Tibial nerve (tissue), 4 donors: ENCODE data around the gene SAFB. TPM values are rescaled to one million over a fixed set of nuclear protein-coding genes. Genes with fewer than 3 reads are reported as not detected.
A peak's percentile ranks its signal among the peaks of the same experiment; 100 is the strongest.

ENCODE experiments used
- DNase-seq, 2 donors: peaks; one replicate each; pipeline ENCODE4 v3.0.0-alpha.2; 2019; ENCODE audit warnings: low spot score in 2 of 2
- H3K27ac ChIP-seq, 4 donors: fragments of 200-600 bp; sonication (generic) in 3 of 4; one replicate each; pipeline ENCODE4 v1.5.1; 2017 to 2019; ENCODE audit warnings: mild to moderate bottlenecking in 1 of 4
- H3K27me3 ChIP-seq, 2 donors: fragments of 200-600 bp; sonication (generic) in 1 of 2; one replicate each; pipeline versions ENCODE4 v1.5.1 to v1.6.0; 2017 to 2019
- H3K36me3 ChIP-seq, 3 donors: fragments of 200-600 bp; sonication (generic); one replicate each; pipeline ENCODE4 v1.5.1; 2018 to 2019
- H3K4me1 ChIP-seq, 4 donors: fragments of 200-600 bp; sonication (generic) in 3 of 4; one replicate each; pipeline ENCODE4 v1.5.1; 2017 to 2019
- H3K4me3 ChIP-seq, 4 donors: fragments of 200-600 bp; sonication (generic) in 3 of 4; one replicate each; pipeline ENCODE4 v1.5.1; 2017 to 2019; ENCODE audit warnings: mild to moderate bottlenecking in 1 of 4, moderate library complexity in 1 of 4
- H3K9me3 ChIP-seq, 4 donors: fragments of 200-600 bp; sonication (generic) in 3 of 4; one replicate each; pipeline ENCODE4 v1.5.1; 2017 to 2019
- EP300 ChIP-seq, 2 donors: sonication (generic); formaldehyde crosslinking; IDR thresholded peaks; one replicate each; pipeline ENCODE4 v1.6.1; 2017; ENCODE audit warnings: antibody characterized with exemption in 2 of 2, mild to moderate bottlenecking in 1 of 2
- POLR2A ChIP-seq, 2 donors: fragments of 450-650 bp; IDR thresholded peaks; one replicate each; pipeline ENCODE4 v1.6.1; 2017; ENCODE audit warnings: antibody characterized with exemption in 2 of 2, mild to moderate bottlenecking in 2 of 2, moderate library complexity in 2 of 2
- WGBS, 2 donors: methylation state at CpG; one replicate each; pipeline ENCODE4 v1.1.5; 2018; 5-methylcytosine and 5-hydroxymethylcytosine counted together
- total RNA-seq, 4 donors: library from RNA; depleted of rRNA; stranded (reverse); fragments of >200 nt; gene quantifications; one replicate each; pipeline ENCODE4 v1.1.0, GENCODE V29; 2016
- TF ChIP-seq, protein P1 (sequence below), 5 experiments: fragments of 200-600 bp in 3 of 5; fragments of 450-650 bp in 2 of 5; sonication (generic) in 3 of 5; IDR thresholded peaks; one replicate each; pipeline ENCODE4 v1.5.1; 2016 to 2019; ENCODE audit warnings: antibody characterized with exemption in 5 of 5, mild to moderate bottlenecking in 3 of 5, moderate library complexity in 2 of 5

SAFB gene
- total RNA-seq, 4 donors from 2014 or later, result 121 to 252 (median 129) TPM

DNA sequence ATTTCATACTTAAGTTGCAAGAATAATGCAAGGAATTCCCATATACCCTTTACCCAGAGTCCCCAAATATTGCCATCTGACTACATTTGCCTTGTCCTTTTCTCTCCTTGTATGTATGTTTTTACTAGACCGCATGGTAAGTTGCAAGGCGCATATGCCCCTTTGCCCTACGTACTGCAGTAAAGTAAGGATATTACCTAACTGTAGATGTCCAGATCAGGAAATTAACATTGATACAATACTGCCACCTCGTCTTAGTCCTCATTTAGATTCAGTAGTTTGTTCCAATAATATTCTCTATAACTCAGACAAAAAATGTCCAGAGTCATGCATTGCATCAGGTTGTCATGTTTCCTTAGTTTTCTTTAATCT is 9.3 kb downstream of the SAFB start:
- Histone ChIP-seq H3K4me3 (no peak overlapping the region), H3K27me3 (no peaks in the 10 kb centered on the region), H3K36me3 (peaks cover 0 to 26% (median 11%) of the 10 kb centered on the region in 3 donors), H3K9me3 (no peaks in the 10 kb centered on the region), H3K27ac (peak overlapping the region in 3 of 4 donors; percentile 17 to 81 (median 64)), H3K4me1 (peaks cover 0 to 77% (median 46%) of the 10 kb centered on the region in 4 donors)
- DNase-seq, result no peak
- TF ChIP-seq POLR2A (IDR thresholded peaks at IDR 0.05) (no peak), EP300 (IDR thresholded peaks at IDR 0.05) (no peak)
- TF ChIP-seq, protein P1, sequence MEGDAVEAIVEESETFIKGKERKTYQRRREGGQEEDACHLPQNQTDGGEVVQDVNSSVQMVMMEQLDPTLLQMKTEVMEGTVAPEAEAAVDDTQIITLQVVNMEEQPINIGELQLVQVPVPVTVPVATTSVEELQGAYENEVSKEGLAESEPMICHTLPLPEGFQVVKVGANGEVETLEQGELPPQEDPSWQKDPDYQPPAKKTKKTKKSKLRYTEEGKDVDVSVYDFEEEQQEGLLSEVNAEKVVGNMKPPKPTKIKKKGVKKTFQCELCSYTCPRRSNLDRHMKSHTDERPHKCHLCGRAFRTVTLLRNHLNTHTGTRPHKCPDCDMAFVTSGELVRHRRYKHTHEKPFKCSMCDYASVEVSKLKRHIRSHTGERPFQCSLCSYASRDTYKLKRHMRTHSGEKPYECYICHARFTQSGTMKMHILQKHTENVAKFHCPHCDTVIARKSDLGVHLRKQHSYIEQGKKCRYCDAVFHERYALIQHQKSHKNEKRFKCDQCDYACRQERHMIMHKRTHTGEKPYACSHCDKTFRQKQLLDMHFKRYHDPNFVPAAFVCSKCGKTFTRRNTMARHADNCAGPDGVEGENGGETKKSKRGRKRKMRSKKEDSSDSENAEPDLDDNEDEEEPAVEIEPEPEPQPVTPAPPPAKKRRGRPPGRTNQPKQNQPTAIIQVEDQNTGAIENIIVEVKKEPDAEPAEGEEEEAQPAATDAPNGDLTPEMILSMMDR (IDR thresholded peaks at IDR 0.05), result no peak
- 67 to 82% methylated on average over 4 of the region's 4 CpGs for WGBS, 2 donors

DNA sequence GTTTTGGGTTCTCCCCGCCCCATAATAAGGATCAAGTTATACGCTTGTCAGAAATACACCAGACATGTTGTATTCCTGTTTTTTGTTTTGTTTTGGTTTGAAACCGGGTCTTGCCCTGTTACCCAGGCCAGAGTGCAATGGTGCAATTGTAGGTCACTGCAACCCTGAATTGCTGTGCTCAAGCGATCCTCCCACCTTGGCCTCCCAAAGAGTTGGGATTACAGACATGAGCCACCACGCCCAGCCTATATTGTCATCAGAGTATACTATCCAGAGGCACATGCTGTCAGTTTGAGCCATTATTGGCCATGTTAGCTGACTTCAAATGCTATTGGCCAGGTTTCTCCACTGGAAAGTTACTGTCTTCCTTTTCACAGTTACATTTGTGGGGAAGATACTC is 9.8 kb downstream of the SAFB start:
- no peaks in the 10 kb centered on the region for H3K27me3 ChIP-seq
- peak overlapping the region in 2 of 4 donors; percentile 20 to 39 for H3K27ac ChIP-seq
- H3K36me3 ChIP-seq, result peaks cover 0 to 22% (median 7%) of the 10 kb centered on the region in 3 donors
- peaks cover 0 to 77% (median 43%) of the 10 kb centered on the region in 4 donors for H3K4me1 ChIP-seq
- H3K9me3 ChIP-seq, result no peaks in the 10 kb centered on the region
- H3K4me3 ChIP-seq, result no peak overlapping the region
- TF ChIP-seq EP300 (IDR thresholded peaks at IDR 0.05), result no peak
- TF ChIP-seq, protein P1 (IDR thresholded peaks at IDR 0.05), result no peak
- no peak for TF ChIP-seq POLR2A (IDR thresholded peaks at IDR 0.05)
- WGBS, 2 donors, result 68 to 69% methylated on average over 5 of the region's 5 CpGs
- no peak for DNase-seq

DNA sequence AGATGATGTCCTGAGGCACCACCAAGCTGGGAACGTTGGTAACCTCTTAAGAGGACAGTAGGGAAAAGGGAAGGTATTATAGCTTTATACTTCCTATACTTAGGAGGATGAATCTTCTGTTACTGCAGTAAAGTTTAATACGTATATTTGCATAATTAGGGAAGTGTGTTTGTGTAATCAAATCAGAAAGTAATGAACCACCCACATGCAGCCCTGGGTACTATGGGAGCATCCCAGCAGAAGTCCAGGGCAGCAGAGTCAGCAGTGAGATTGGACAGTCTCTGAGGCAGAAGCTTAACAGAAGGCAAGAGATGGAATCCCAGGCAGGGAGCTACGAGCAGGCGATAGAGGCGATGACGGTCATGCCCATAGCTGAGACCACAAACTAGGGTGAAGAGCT is 12.5 kb downstream of the SAFB start:
- no peak for DNase-seq
- TF ChIP-seq POLR2A (IDR thresholded peaks at IDR 0.05), result no peak
- TF ChIP-seq, protein P1 (IDR thresholded peaks at IDR 0.05), result no peak
- no peak for TF ChIP-seq EP300 (IDR thresholded peaks at IDR 0.05)
- no peaks in the 10 kb centered on the region for H3K36me3 ChIP-seq
- no peaks in the 10 kb centered on the region for H3K27me3 ChIP-seq
- no peak overlapping the region for H3K4me3 ChIP-seq
- peaks cover 0 to 57% (median 27%) of the 10 kb centered on the region in 4 donors for H3K4me1 ChIP-seq
- no peaks in the 10 kb centered on the region for H3K9me3 ChIP-seq
- WGBS, 2 donors, result 79 to 89% methylated on average over 6 of the region's 6 CpGs
- no peak overlapping the region for H3K27ac ChIP-seq

- peaks cover 0 to 37% (median 2%) of the 10 kb centered on the region in 4 donors for H3K4me1 ChIP-seq
- H3K27me3 ChIP-seq, result no peaks in the 10 kb centered on the region
- H3K36me3 ChIP-seq, result peaks cover 0 to 13% (median 0%) of the 10 kb centered on the region in 3 donors
- no peak overlapping the region for H3K27ac ChIP-seq
- WGBS, 2 donors, result 59 to 66% methylated on average over 1 of the region's 1 CpG
- no peak overlapping the region for H3K4me3 ChIP-seq
- H3K9me3 ChIP-seq, result no peaks in the 10 kb centered on the region
- DNase-seq, result no peak
- TF ChIP-seq POLR2A (IDR thresholded peaks at IDR 0.05), result no peak
- TF ChIP-seq EP300 (IDR thresholded peaks at IDR 0.05), result no peak
- TF ChIP-seq, protein P1 (IDR thresholded peaks at IDR 0.05), result no peak
Observed at GRCh38 chr19:5637971-5638370, 15.1 kb downstream of the SAFB start.

- peaks cover 0 to 18% (median 0%) of the 10 kb centered on the region in 4 donors for H3K4me1 ChIP-seq
Observed at GRCh38 chr19:5641171-5641570, 18.3 kb downstream of the SAFB start.

More at GRCh38 chr19:5641171-5641570, 18.3 kb downstream of the SAFB start:
- Histone ChIP-seq H3K27ac (no peak overlapping the region), H3K4me3 (no peak overlapping the region), H3K36me3 (peaks cover 0 to 43% (median 7%) of the 10 kb centered on the region in 3 donors), H3K9me3 (no peaks in the 10 kb centered on the region), H3K27me3 (no peaks in the 10 kb centered on the region)
- no peak for DNase-seq
- WGBS, 2 donors, result 90 to 95% methylated on average over 4 of the region's 4 CpGs
- TF ChIP-seq EP300 (IDR thresholded peaks at IDR 0.05) (no peak), POLR2A (IDR thresholded peaks at IDR 0.05) (no peak)
- TF ChIP-seq, protein P1 (IDR thresholded peaks at IDR 0.05), result no peak
